ENCODE measurements around the gene RIMS4.

The RIMS4 gene

GRCh38 chr20:44701858-44702256 is 108.5 kb downstream of the RIMS4 start:
- no peak for DNase-seq (ENCODE audit: low read depth, low spot score)

Measured in smooth muscle cell of the brain vasculature (primary cell).